Hippocampal formation (tissue), 2 donors: Measurements from ENCODE around the gene PSTK.
A peak's percentile ranks its signal among the peaks of the same experiment; 100 is the strongest.

ENCODE experiments used
- DNase-seq, 2 donors: peaks; one replicate each; lab custom pipeline; 2025; lab: John Stamatoyannopoulos, UW

The PSTK gene

DNA sequence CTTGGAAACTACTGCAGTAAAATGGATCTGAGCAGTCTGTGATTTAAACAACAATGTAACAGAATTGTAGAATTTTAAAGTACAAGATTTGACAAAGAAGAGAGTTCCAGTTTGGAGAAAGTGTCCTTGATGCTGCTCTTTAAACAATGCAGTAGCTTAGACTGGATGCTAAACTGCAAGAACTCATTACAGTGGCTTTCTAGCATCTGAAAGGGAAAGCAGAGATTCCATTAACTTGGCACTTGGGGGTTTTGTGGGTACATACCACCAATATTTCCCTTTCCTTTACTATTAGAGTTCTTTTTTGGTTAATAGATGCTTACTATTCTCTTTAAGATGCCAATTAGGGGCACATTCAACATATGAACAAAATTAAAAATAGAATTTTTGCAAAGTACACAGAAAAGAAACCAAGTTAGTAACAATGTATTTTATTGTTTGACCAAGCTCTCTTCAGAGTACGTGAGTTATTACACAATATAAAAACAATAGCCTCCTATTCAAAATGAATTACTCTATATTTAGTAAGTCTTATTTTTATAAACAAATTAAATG is 11.9 kb downstream of the PSTK start:
- peak in 1 of 2 donors; percentile 48 for DNase-seq

DNA sequence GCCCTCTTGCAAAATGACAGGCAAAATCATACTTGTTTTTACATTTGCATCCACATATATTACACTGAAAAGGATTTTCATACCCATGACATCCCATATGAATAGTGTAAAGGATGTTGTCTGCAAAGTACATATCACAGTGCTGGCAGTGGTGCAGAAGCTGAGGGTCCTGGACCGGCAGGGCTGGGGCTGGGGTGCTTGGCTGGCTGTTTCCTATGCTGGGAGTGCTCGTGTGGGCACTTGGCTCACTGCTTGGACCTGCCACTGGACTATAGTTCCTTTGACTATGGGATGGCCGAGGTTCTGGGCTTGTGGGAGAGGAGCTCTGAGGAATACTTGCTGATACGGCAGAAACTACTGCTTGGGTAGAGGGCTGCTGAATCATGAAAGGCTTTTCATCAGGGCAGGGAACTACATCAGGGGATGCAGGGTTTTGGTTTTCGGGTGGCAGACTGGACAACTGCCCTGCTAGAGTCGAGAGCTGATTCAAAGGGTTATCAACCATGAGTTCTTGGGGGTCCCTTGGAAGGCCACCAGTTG is 13.7 kb downstream of the PSTK start:
- DNase-seq = no peak

DNA sequence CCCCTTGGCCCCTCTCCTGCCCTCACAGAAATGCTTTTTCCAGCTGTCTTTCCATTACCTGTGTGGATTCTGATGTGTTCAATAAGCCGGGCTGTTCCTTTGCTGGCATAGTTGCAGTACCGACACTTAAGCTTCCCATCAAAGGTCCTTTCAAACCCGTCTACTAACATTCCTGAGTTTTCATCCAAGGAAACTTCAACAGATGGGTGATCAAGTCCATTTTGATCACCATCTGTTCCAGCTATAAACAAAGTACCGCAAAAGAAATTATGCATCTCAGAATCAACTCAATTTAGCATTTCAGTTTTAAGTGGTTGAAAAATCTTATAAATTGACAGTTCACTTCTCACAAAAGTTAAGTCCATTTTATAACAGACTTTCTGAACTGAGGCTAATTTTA is 15.7 kb downstream of the PSTK start:
- no peak for DNase-seq

DNA sequence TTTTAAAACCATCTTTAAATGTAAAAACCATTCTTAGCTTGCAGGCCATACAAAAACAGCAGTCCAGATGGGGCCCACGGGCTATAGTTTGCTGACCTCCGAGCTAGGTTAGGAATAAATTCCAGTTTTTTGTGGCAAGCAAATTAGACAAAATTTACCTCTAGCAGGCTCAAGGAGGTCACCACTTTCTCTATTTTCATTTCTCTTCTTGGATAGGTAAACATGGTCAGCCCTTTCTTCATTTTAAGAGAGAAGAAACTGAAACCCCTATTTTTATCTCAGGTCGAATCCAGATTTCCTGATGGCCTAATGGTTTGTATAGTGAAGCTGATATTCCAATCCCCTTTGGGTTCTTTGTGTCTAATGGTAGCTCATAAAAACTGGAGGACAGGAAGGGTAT is 17.7 kb downstream of the PSTK start:
- DNase-seq = no peak

DNA sequence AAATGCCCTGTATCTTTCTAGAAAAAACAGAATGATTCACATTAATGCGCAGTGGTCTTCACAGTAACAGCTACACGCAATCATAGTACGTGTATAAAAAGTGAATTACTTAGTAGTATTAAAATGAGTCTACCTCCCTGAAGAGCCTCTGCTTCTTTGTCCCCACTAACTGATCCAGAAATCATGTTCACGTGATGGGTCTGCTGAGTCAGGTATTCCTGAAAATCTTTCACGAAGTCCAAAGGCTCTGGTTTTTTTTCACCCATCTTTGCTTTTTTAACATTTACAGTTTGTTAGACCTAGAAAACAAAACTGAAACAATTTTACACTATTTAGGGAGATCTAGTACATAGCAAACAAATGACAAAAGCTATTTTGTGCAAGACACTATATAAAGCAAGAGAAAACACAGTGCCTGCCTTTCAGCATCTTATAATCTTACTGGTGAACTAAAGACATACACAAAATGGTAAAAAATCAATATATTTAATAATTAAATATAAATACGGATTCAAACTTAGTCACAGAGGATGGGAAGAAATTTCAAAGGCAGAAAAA is 18.2 kb downstream of the PSTK start:
- DNase-seq = no peak

DNA sequence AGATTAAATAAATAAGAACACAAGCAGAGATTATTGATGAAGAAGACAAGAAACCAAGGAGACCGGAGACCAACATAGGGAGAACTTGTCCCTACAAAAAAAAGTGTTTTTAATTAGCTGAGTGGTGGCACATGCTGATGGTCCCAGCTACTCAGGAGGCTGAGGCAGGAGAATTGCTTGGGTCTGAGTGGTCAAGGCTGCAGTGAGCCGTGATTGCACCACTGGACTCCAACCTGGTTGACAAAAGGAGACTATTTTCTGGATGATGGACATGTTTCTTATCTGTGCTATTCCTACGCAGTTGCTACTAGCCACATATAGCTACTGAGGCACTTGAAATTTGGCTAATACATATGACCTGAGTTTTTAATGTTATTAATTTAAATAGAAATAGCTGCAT is 18.7 kb downstream of the PSTK start:
- no peak for DNase-seq

DNA sequence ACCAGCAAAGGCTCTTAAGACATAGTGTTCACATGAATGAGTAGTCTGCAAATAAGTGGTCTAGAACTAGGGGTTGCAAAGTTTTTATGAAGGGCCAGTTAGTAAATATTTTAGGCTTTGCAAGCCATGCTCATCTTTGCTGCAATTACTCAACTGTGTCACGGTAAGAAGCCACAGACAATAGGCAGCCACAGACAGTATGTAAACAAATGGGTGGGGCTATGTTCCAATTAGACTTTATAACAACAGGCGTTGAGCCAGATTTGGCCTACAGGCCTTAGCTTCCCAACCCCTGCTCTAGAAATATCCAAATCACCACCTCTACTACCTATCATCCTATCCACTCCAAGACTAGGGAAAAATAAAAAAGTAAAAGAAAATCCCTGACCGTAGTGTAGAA is 19.1 kb downstream of the PSTK start:
- DNase-seq = no peak

DNA sequence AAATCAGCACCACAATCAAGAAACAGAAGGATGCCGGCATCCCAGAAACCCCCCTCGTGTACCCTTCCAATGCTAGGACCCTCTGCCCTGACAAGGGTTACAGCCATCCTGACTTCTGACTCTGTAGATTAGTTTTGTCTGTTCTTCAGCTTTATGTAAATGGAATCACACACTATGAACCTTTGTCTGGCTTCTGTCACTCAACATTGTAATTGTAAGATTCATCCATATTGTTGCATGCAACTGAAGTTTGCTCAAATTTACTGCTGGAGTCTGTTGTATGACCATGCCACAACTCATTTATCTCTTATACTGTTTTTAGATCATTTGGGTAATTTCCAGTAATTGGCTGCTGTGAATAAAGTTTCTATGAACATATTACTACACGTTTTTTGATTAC is 20.0 kb downstream of the PSTK start:
- DNase-seq = no peak

DNA sequence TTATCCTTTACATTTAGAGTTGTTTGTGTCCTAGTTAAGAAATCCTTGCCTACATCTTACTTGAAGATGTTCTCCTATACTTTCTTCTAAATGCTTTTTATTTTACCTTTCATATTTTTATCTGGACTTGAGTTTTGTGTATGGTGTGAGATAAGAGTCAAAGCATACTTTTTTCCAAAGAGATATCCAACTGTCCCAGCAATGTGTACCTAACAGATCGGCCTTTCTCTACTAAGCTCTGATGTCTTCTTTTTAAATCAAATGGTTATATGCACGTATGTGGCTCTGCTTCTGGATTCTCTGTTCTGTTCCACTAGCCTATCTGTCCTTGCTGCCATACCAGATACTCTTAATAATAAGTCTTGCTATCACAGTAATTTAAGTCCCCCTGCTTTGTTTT is 21.2 kb downstream of the PSTK start:
- DNase-seq = no peak

DNA sequence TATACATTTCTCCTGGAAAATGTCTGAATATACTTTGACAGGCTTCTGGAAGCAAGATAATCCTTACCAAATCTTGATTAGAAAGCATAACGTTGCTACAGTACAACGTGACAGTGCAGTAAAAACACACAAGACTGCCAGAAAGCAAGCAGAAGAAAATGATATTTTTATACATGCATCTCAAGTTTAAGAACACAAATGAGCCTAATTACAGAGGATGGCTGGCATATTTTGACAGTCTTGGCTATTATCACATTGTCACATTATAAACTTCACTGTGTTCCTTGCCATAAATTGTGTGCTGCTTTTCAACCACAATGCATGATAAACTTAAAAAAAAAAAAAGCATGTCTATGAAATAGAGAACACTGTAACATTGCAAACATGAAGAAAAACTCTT is 24.1 kb downstream of the PSTK start:
- no peak for DNase-seq

DNA sequence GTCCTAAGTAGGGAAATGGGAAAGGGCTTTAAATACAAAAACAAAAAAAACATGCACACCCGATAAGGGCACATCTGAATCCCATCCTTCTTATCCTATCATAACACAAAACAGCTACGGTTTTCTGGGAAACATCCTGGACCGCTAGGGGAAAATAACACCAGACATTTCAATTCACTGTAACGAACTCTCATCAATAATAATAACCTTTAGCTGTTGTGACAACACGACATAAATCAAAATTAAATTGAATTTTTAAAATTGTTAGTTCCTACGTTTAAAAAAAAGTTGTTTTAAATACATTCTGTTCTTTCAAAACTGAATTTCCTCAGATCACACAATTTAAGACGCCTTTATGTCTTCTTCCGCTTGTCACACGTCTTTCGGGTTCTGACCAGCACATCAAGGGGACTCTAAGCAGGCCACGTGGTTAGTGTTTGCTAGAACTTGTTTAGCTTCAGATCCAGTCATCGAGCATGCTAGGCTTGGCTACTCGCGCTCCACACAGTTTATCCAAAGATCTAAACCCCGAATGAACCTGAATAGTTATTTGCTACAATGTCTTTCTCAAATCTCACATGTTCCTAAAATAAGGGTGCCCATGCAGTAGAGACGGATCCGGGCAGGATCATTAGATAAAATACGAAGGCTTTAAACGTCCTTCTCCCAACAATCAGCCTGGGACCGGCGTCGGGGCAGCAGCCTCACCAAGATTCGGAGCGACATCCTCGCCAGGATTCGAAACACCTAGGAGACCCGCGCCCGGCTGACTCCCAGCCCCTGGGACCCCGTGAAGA is 27.6 kb downstream of the PSTK start:
- DNase-seq = no peak

DNA sequence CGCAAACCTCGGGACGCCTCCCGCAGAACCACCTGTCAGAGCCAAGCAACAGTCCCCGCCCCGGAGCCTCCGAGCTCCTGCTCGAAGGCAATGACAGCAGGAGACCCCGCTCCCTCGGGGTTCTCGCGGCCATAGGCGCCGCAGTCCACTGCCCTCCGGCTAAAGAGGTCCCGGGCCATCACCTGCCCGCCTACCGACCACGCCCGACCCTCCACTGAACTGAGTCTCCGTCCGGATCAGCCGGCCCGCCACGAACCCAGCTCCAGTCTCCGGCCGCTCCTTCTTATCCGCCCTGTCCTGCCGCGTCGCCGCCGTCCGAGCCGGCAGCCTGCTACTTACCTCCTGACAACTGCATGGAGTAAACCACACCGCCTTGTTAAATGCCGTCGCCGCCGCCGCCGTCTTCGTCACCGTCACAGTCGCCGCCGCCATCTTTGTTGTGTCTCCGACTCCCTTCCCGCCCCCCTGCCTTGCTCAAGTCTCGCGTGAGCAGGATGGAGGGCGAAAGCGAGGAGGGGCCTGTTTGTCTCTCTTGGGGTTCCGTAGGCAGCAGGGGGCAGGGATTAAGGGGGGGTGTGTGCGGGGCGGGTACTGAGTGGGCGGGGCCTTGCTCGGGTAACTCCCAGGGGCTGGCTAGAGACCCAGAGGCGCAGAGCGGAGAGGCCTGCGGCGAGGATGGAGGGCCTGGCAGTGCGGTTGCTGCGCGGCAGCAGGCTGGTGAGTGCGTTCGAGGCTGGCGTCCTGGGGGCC is 28.3 kb downstream of the PSTK start, which contains the start of the genes ACADSB and IKZF5:
TSS of gene ACADSB (plus strand) at position 652 of the 750 bp plus-strand sequence. CDS start at position 676, 24 bp downstream.
TSS of gene IKZF5 (minus strand) at position 441 of the 750 bp plus-strand sequence. CDS start 10,170 bp downstream, outside the sequence.
- DNase-seq = peak; percentile 95 to 97

DNA sequence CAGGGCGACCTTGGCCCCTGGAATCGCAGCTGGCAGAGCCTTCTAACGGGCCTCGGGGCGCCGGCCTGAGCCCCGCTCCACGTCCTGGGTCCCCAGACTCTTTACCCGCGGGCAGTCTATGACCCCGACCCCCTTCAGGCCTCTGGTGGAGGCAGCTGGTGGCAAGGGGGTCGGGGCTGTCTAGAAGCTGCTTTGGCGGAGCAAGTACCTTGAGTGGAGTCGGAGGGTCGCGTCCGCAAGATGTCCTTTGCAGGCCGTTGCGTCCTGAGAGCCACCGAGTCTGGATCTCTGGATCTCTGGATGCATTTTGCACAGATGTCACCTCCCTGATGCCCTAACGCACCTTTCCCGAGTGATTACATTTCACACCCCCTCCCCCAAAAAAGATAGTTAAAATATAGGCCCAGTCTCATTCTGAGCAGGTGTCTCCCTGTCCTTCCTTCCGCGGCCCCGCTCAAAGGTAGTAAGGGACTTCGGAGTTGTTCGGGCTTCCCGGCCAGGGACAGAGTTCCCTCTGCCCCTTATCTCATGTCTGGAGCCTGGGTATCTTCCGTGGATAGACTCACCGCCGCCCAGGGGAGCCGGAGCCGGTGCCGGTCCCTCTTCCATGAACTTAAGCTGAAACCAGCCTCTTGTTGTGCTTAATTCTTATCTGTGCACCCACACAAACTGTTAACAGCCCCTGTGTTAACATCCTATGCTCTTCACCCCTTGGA is 29.1 kb downstream of the PSTK start:
- no peak for DNase-seq

DNA sequence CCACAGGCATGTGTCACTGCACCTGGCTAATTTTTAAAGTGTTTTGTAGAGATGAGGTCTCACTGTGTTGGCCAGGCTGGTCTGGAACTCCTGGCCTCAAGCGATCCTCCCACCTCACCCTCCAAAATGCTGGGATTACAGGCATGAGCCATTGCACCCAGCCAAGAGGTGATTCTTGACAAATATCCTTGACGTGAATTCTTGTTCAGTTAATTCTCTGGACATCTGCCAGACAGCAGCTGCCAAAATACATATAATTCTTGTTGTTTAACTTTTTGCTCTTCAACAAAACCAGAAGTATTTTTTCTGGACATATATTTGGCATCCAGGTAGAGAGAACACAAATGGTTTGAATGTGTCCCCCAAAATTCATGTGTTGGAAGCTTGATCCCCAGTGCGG is 31.8 kb downstream of the PSTK start:
- no peak for DNase-seq

DNA sequence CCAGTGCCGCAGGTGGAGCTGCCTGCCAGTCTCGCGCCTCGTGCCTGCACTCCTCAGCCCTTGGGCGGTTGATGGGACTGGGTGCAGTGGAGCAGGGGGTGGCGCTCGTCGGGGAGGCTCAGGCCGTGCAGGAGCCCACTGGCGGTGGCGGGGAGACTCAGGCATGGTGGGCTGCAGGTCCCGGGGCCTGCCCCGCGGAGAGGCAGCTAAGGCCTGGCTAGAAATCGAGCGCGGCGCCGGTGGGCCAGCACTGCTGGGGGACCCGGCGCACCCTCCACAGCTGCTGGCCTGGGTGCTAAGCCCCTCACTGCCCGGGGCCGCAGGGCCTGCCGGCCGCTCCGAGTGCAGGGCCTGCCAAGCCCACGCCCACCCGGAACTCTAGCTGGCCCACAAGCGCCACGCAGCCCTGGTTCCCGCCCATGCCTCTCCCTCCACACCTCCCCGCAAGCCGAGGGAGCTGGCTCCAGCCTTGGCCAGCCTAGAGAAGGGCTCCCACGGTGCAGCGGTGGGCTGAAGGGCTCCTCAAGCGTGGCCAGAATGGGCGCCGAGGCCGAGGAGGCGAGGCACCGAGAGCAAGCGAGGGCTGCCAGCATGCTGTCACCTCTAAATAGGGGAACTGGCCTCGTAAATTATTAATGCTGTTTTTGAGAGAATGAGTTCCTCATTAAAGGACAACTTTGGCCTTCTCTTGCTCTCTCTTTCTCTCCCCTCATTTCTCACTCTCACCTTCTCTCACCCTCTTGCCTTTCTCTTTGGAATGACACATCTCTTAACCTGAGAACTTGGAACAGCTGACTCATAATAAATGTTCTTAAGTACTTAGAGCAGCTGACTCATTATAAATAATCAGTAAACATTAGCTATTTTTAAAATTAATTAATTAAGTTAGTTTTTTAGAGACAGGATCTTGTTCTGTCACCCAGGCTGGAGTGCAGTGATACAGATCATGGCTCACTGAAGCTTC is 33.5 kb downstream of the PSTK start:
- no peak for DNase-seq

DNA sequence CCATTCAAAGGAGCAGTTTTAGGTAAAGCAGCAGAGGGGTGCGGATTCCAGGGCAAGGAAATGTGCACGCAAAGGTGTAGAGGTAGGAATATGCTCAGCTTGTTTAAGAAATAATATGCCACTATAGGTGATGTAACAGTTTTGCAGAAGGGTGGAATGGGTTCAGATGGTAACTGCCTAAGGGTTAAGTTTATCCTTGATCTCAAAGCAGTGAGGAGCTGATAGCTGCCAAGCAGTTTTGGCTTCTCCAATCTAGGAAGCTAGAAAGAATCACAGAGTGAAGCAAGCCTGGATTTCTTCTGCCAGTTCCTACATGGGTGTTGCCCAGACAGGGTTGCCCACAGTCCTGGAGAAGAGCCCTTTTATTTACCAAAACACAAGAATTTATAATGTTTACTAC is 34.6 kb downstream of the PSTK start:
- no peak for DNase-seq

DNA sequence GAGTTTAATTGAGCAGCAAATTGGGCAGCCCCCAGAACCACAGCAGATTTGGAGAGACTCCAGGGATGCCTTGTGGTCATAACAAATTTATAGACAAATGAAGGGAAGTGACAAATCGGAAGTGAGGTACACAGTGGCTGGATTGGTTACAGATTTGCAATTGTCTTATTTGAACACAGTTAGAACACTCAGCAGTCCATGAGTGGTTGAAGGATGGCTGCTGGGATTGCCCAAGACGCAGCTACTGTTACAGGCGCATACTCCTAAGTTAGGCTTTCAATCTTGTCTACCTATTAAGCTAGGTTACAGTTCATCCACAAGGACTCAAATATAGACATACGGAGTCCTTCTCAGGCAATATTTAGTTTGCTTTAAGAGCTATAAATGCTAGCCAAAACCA is 36.0 kb downstream of the PSTK start:
- no peak for DNase-seq

DNA sequence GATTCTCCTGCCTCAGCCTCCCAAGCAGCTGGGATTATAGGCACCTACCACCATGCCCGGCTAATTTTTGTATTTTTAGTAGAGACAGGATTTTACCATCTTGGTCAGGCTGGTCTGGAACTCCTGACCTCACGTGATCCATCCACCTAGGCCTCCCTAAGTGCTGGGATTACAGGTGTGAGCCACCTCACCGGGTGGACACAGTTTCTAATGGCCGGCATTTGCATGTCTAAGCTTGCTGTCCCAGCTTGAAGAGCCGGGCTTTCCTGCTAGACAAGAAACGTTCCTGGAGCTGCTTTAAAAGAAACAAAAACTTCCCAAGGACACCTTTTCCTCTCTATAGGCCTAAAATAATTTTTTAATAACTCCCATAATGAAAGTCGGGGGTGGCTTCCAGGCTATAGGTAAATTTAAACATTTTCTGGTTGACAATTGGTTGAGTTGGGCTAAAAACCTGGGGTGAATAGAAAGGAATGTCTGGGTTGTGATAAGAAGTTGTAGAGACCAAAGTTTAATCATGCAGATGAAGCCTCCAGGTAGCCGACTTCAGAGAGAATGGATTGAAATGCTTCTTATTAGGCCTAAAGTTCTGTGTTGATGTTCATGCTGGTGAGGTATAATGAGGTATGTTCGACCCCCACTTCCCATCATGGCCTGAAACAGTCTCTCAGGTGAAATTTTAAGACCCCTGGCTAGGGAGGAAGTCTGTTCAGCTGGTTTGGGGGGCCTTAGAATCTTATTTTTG is 37.4 kb downstream of the PSTK start:
- DNase-seq = no peak

DNA sequence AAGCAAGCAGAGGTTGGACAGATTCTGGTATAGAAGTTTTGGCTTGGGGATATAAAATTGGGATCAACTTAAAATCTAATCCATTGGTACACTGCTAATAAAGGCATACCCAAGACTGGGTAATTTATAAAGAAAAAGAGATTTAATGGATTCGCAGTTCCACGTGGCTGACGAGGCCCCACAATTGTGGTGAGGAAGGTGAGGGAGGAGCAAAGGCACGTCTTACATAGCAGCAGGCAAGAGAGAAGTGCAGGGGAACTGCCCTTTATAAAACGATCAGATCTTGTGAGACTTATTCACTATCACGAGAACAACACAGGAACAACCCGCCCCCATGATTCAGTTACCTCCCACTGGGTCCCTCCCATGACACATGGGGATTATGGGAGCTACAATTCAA is 38.3 kb downstream of the PSTK start:
- no peak for DNase-seq

DNA sequence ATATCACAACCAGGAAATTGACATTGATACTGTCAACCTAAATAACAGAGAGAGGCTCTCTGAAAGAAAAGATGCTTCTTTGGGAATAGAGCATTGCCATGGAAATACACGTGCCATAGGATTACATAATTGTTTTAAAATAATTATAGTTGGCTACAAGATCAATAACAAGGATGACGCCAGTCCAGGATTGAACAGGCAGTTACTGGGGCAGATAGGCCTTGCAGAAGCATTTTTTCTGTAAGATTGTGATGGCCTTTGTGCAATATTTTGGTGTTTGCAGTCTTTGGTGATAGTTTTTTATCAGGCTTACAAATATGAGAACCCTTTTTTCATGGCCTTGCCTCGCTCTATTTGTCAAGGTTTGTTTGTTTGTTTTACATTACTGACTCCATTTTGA is 39.1 kb downstream of the PSTK start:
- DNase-seq = no peak
